MCF 10A (cell line): Measurements from ENCODE around the gene BOD1. TPM values are rescaled to one million over a fixed set of nuclear protein-coding genes. Genes with fewer than 3 reads are reported as not detected.

Experiments used
- BruUV-seq: library from RNA; stranded (reverse); fragments of 400-500 nt; replicated peaks from 2 replicates; lab custom pipeline; 2021; lab: Mats Ljungman, UMichigan
- CTCF ChIA-PET: fragments of 300-600 bp; sonication (Branson Sonifier 250); formaldehyde crosslinking; extraction: SDS; loops from one replicate; lab custom pipeline; 2021; ENCODE audit warnings: antibody characterized with exemption, inconsistent platforms; lab: Yijun Ruan, JAX
- POLR2A ChIA-PET: fragments of 300-600, 350-650 bp; sonication (Branson Sonifier 250); formaldehyde crosslinking; extraction: SDS; loops from one replicate; lab custom pipeline; 2020; ENCODE audit warnings: antibody characterized with exemption, inconsistent platforms; lab: Yijun Ruan, JAX
- DNase-seq: peaks from one replicate; pipeline ENCODE4 v3.0.0-alpha.2; 2018; ENCODE audit not compliant: unreplicated experiment
- H3K27ac Mint-ChIP-seq: one replicate; pipeline ENCODE4 v1.8.0; 2022; ENCODE audit warnings: mild to moderate bottlenecking, low read depth, mixed read lengths; ENCODE audit not compliant: unreplicated experiment
- H3K27me3 Mint-ChIP-seq: one replicate; pipeline ENCODE4 v1.8.0; 2022; ENCODE audit warnings: mixed read lengths; ENCODE audit not compliant: insufficient read depth, unreplicated experiment
- H3K36me3 Mint-ChIP-seq: one replicate; pipeline ENCODE4 v1.8.0; 2022; ENCODE audit warnings: mild to moderate bottlenecking, moderate library complexity, mixed read lengths; ENCODE audit not compliant: insufficient read depth, unreplicated experiment
- H3K4me1 Mint-ChIP-seq: one replicate; pipeline ENCODE4 v1.8.0; 2022; ENCODE audit warnings: mixed read lengths; ENCODE audit not compliant: insufficient read depth, unreplicated experiment
- H3K4me3 Mint-ChIP-seq: one replicate; pipeline ENCODE4 v1.8.0; 2022; ENCODE audit warnings: mild to moderate bottlenecking, moderate library complexity, mixed read lengths; ENCODE audit not compliant: unreplicated experiment
- H3K9me3 Mint-ChIP-seq: one replicate; pipeline ENCODE4 v1.8.0; 2022; ENCODE audit warnings: mixed read lengths; ENCODE audit not compliant: unreplicated experiment
- intact Hi-C: fragments of 100-400 bp; cut with micrococcal nuclease; formaldehyde crosslinking; loops from 2 replicates; pipeline ENCODE4 v1.14.1; 2022
- total RNA-seq: library from RNA; stranded (reverse); gene quantifications from 2 replicates; pipeline ENCODE4 v1.2.3, GENCODE V29; 2022
- TF ChIP-seq, protein P1 (sequence below): fragments of 200-600 bp; IDR thresholded peaks from one replicate; pipeline ENCODE4 v1.8.0; 2022; ENCODE audit warnings: antibody characterized with exemption, mild to moderate bottlenecking; ENCODE audit not compliant: unreplicated experiment

BOD1 gene
- total RNA-seq, 1 experiment from 2014 or later, result 139 TPM

DNA sequence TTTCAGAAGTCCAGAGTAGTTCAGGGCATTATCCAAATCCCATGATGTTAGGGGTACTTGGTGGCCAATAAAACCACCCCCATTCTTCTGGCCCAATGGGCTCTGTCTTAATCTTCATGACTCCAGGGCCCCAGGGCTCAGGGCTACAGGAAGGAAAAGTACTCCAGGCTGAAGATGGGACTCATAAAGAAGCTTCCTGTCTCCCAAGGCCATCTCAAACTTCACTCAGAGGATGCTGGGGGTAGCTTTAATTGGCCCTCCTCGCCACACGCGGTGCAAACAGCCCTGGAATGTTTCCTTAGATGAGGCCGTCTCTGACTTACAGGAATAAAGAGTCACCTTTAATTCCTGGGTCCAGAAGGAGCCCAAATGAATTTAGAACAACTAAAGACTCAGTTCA lies 52.3 kb downstream of the BOD1 start:
- POLR2A ChIA-PET, result interaction anchor here (1.3 kb wide), 1 partner anchor 50 kb away, joined by 3 read pairs; no protein-coding TSS in a partner anchor
- CTCF ChIA-PET, result interaction anchor here (0.6 to 1.5 kb wide), 4 partner anchors 8 to 409 kb away, joined by 4 to 5 read pairs (median 5); no protein-coding TSS in a partner anchor
- Mint-ChIP-seq H3K27ac (no peak overlapping the region), H3K36me3 (no peaks in the 10 kb centered on the region), H3K4me1 (peaks cover 17% of the 10 kb centered on the region), H3K9me3 (peaks cover 38% of the 10 kb centered on the region), H3K27me3 (no peaks in the 10 kb centered on the region), H3K4me3 (no peak overlapping the region)
- no TSS peak for BruUV-seq
- intact Hi-C loops, result no loop called here
- no peak for DNase-seq
- TF ChIP-seq, protein P1, sequence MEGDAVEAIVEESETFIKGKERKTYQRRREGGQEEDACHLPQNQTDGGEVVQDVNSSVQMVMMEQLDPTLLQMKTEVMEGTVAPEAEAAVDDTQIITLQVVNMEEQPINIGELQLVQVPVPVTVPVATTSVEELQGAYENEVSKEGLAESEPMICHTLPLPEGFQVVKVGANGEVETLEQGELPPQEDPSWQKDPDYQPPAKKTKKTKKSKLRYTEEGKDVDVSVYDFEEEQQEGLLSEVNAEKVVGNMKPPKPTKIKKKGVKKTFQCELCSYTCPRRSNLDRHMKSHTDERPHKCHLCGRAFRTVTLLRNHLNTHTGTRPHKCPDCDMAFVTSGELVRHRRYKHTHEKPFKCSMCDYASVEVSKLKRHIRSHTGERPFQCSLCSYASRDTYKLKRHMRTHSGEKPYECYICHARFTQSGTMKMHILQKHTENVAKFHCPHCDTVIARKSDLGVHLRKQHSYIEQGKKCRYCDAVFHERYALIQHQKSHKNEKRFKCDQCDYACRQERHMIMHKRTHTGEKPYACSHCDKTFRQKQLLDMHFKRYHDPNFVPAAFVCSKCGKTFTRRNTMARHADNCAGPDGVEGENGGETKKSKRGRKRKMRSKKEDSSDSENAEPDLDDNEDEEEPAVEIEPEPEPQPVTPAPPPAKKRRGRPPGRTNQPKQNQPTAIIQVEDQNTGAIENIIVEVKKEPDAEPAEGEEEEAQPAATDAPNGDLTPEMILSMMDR, result no peak

DNA sequence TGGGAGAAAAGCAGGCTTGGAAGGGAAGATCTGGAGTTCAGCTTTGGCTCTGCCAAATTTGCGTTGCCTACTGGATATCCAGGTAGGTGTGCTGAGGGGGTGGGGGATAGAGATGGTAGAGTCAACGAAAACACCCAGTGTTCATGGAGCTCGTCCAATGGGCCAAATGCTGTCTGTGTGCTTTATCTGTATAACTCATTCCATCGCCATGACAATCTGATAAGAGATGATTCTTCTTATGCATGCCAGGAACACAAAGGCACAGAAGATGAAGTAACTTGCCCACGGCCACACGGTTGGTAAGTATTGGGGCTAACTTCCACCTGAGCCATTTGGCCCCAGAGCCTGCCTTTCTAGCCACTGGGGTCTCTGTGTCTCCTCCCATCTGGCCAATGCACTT lies 53.2 kb downstream of the BOD1 start:
- CTCF ChIA-PET, result interaction anchor here (0.6 to 1.5 kb wide), 6 partner anchors 9 to 300 kb away, joined by 3 to 5 read pairs (median 3); no protein-coding TSS in a partner anchor
- Mint-ChIP-seq H3K27me3 (no peaks in the 10 kb centered on the region), H3K9me3 (peaks cover 38% of the 10 kb centered on the region), H3K27ac (no peak overlapping the region), H3K4me1 (peaks cover 17% of the 10 kb centered on the region), H3K36me3 (no peaks in the 10 kb centered on the region), H3K4me3 (no peak overlapping the region)
- no TSS peak for BruUV-seq
- TF ChIP-seq, protein P1, result no peak
- intact Hi-C loops, result no loop called here
- POLR2A ChIA-PET, result no interaction called here
- DNase-seq, result no peak

DNA sequence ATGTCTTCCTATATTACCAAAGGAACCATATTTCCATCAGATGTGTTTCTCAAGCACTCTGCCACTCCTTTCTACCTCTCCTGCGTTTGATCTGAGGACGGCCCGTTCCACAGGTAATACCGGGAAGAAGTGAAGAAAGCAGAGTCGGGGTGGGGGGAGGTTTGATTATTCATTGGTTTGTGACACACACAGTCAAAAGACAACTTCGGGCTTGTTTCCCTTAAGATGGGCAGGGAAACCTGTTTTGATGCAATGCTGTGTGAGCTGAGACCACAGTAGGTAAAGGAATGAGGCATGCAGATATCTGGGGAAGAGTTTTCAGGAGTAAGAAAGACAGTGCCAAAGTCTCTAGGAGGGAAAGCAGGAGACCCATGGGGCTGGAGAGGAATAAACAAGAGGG lies 54.0 kb downstream of the BOD1 start:
- ChIA-PET CTCF (interaction anchor here (0.6 to 2.0 kb wide), 4 partner anchors 9 to 46 kb away, joined by 3 to 4 read pairs (median 3); no protein-coding TSS in a partner anchor), POLR2A (interaction anchor here (0.8 kb wide), 1 partner anchor 8 kb away, joined by 3 read pairs; no protein-coding TSS in a partner anchor)
- intact Hi-C loops, result no loop called here
- no peak for DNase-seq
- TF ChIP-seq, protein P1, result no peak
- BruUV-seq, result no TSS peak
- Mint-ChIP-seq H3K36me3 (no peaks in the 10 kb centered on the region), H3K27ac (no peak overlapping the region), H3K4me3 (no peak overlapping the region), H3K4me1 (peaks cover 10% of the 10 kb centered on the region), H3K27me3 (no peaks in the 10 kb centered on the region), H3K9me3 (peaks cover 38% of the 10 kb centered on the region)
